ENCODE results near the gene PSKH1. TPM values are rescaled to one million over a fixed set of nuclear protein-coding genes. Genes with fewer than 3 reads are reported as not detected.

The PSKH1 gene
- total RNA-seq, 2 donors from 2014 or later = 15.4 to 20.1 TPM

- DNase-seq (ENCODE audit: low spot score) = no peak
- Mint-ChIP-seq H3K4me3 (peak overlapping the region; percentile 10), H3K4me1 (ENCODE audit: low read depth in 2 of 2) (peaks cover 31 to 36% of the 10 kb centered on the region in 2 donors), H3K27me3 (no peaks in the 10 kb centered on the region), H3K9me3 (no peaks in the 10 kb centered on the region), H3K27ac (no peak overlapping the region), H3K36me3 (peaks cover 16% of the 10 kb centered on the region)
- no peak for ATAC-seq
These were observed 46.7 kb downstream of the PSKH1 start for GRCh38 chr16:67939507-67940445.

GRCh38 chr16:67940446-67941089 is 47.5 kb downstream of the PSKH1 start:
- no peak for DNase-seq (ENCODE audit: low spot score)
- Mint-ChIP-seq H3K4me1 (ENCODE audit: low read depth in 2 of 2) (peaks cover 23 to 28% of the 10 kb centered on the region in 2 donors), H3K4me3 (no peak overlapping the region), H3K9me3 (no peaks in the 10 kb centered on the region), H3K27ac (peak overlapping the region in 1 of 2 donors; percentile 21), H3K27me3 (no peaks in the 10 kb centered on the region), H3K36me3 (peaks cover 9% of the 10 kb centered on the region)
- no peak for ATAC-seq

GRCh38 chr16:67941469-67942199 is 48.6 kb downstream of the PSKH1 start:
- H3K36me3 Mint-ChIP-seq = peaks cover 4% of the 10 kb centered on the region

GRCh38 chr16:67942200-67942509 is 49.1 kb downstream of the PSKH1 start:
- H3K9me3 Mint-ChIP-seq = no peaks in the 10 kb centered on the region

More at GRCh38 chr16:67941469-67942199, 48.6 kb downstream of the PSKH1 start:
- H3K4me3 Mint-ChIP-seq = no peak overlapping the region
- H3K9me3 Mint-ChIP-seq = no peaks in the 10 kb centered on the region
- peaks cover 20 to 26% of the 10 kb centered on the region in 2 donors for H3K4me1 Mint-ChIP-seq (ENCODE audit: low read depth in 2 of 2)
- peak overlapping the region in 1 of 2 donors; percentile 41 for H3K27ac Mint-ChIP-seq
- H3K27me3 Mint-ChIP-seq = no peaks in the 10 kb centered on the region
- DNase-seq (ENCODE audit: low spot score) (no peak), ATAC-seq (no peak)

GRCh38 chr16:67942510-67943255 is 49.6 kb downstream of the PSKH1 start:
- H3K27me3 Mint-ChIP-seq = no peaks in the 10 kb centered on the region
- H3K4me1 Mint-ChIP-seq (ENCODE audit: low read depth in 2 of 2) = peaks cover 11 to 17% of the 10 kb centered on the region in 2 donors
- ATAC-seq (no peak), DNase-seq (ENCODE audit: low spot score) (no peak)
- no peak overlapping the region for H3K27ac Mint-ChIP-seq
- no peaks in the 10 kb centered on the region for H3K36me3 Mint-ChIP-seq
- no peak overlapping the region for H3K4me3 Mint-ChIP-seq
- no peaks in the 10 kb centered on the region for H3K9me3 Mint-ChIP-seq

More at GRCh38 chr16:67942200-67942509, 49.1 kb downstream of the PSKH1 start:
- DNase-seq (ENCODE audit: low spot score) = no peak
- Mint-ChIP-seq H3K27ac (no peak overlapping the region), H3K4me1 (ENCODE audit: low read depth in 2 of 2) (peaks cover 15 to 21% of the 10 kb centered on the region in 2 donors), H3K4me3 (no peak overlapping the region), H3K36me3 (no peaks in the 10 kb centered on the region), H3K27me3 (no peaks in the 10 kb centered on the region)
- peak; percentile 61 to 64 for ATAC-seq

- H3K4me3 Mint-ChIP-seq = no peak overlapping the region
- no peak for ATAC-seq
- DNase-seq (ENCODE audit: low spot score) = no peak
- no peaks in the 10 kb centered on the region for H3K9me3 Mint-ChIP-seq
- no peaks in the 10 kb centered on the region for H3K36me3 Mint-ChIP-seq
- H3K27me3 Mint-ChIP-seq = no peaks in the 10 kb centered on the region
- no peak overlapping the region for H3K27ac Mint-ChIP-seq
- H3K4me1 Mint-ChIP-seq (ENCODE audit: low read depth in 2 of 2) = peaks cover 13 to 17% of the 10 kb centered on the region in 2 donors
These were observed 50.2 kb downstream of the PSKH1 start for GRCh38 chr16:67943256-67943618.

- no peak for ATAC-seq
- no peak within 1 kb of the TSS for H3K27ac Mint-ChIP-seq
- H3K4me1 Mint-ChIP-seq (ENCODE audit: low read depth in 2 of 2) = peaks cover 14 to 17% of the 10 kb centered on the region in 2 donors
These were observed 50.8 kb downstream of the PSKH1 start, which contains the start of gene LCAT for GRCh38 chr16:67943619-67944504. LCAT (minus strand) TSS chr16:67944120; CDS start chr16:67944101, 19 bp downstream.

GRCh38 chr16:67944690-67945391 is 51.8 kb downstream of the PSKH1 start:
- DNase-seq (ENCODE audit: low spot score) (no peak), ATAC-seq (no peak)
- H3K27me3 Mint-ChIP-seq = no peaks in the 10 kb centered on the region
- no peak overlapping the region for H3K27ac Mint-ChIP-seq
- H3K36me3 Mint-ChIP-seq = no peaks in the 10 kb centered on the region
- H3K9me3 Mint-ChIP-seq = no peaks in the 10 kb centered on the region
- H3K4me1 Mint-ChIP-seq (ENCODE audit: low read depth in 2 of 2) = peaks cover 12 to 15% of the 10 kb centered on the region in 2 donors
- no peak overlapping the region for H3K4me3 Mint-ChIP-seq

More at GRCh38 chr16:67943619-67944504, 50.8 kb downstream of the PSKH1 start, which contains the start of gene LCAT:
- H3K9me3 Mint-ChIP-seq = no peaks in the 10 kb centered on the region
- H3K27me3 Mint-ChIP-seq = no peaks in the 10 kb centered on the region
- no peaks in the 10 kb centered on the region for H3K36me3 Mint-ChIP-seq
- no peak within 1 kb of the TSS for H3K4me3 Mint-ChIP-seq
- DNase-seq (ENCODE audit: low spot score) = no peak

GRCh38 chr16:67945392-67945933 is 52.4 kb downstream of the PSKH1 start:
- Mint-ChIP-seq H3K27ac (no peak overlapping the region), H3K4me1 (ENCODE audit: low read depth in 2 of 2) (peaks cover 7 to 11% of the 10 kb centered on the region in 2 donors), H3K36me3 (no peaks in the 10 kb centered on the region), H3K9me3 (no peaks in the 10 kb centered on the region), H3K27me3 (no peaks in the 10 kb centered on the region), H3K4me3 (no peak overlapping the region)
- ATAC-seq = no peak
- DNase-seq (ENCODE audit: low spot score) = no peak

- no peaks in the 10 kb centered on the region for H3K36me3 Mint-ChIP-seq
- H3K9me3 Mint-ChIP-seq = no peaks in the 10 kb centered on the region
- no peak for DNase-seq (ENCODE audit: low spot score)
- no peak for ATAC-seq
- no peaks in the 10 kb centered on the region for H3K27me3 Mint-ChIP-seq
- H3K4me3 Mint-ChIP-seq = no peak overlapping the region
- H3K27ac Mint-ChIP-seq = no peak overlapping the region
- H3K4me1 Mint-ChIP-seq (ENCODE audit: low read depth in 2 of 2) = peaks cover 7 to 11% of the 10 kb centered on the region in 2 donors
These were observed 53.1 kb downstream of the PSKH1 start for GRCh38 chr16:67946128-67946569.

- Mint-ChIP-seq H3K4me3 (no peak overlapping the region), H3K9me3 (no peaks in the 10 kb centered on the region), H3K27me3 (no peaks in the 10 kb centered on the region), H3K36me3 (no peaks in the 10 kb centered on the region), H3K4me1 (ENCODE audit: low read depth in 2 of 2) (peaks cover 3 to 6% of the 10 kb centered on the region in 2 donors), H3K27ac (no peak overlapping the region)
- no peak for ATAC-seq
- DNase-seq (ENCODE audit: low spot score) = no peak
These were observed 54.0 kb downstream of the PSKH1 start for GRCh38 chr16:67946966-67947558.

All from natural killer cell treated with Interleukin-12 subunit alpha and Interleukin-12 subunit beta and Interleukin-15 and Interleukin-18, amount 100 ng/mL, for 72 hours (primary cell).